ENCODE results near the gene ITGB5.

Gene ITGB5

GRCh38 chr3:124745756-124746155 lies 141.4 kb downstream of the ITGB5 start:
- no peak for FAIRE-seq
- TF ChIP-seq POLR2AphosphoS5 (IDR thresholded peaks at IDR 0.05; ENCODE audit: low read depth, low read length) = no peak
- TF ChIP-seq POLR2A (IDR thresholded peaks at IDR 0.05; ENCODE audit: low read depth, low read length) = 0 out of 2 replicates have a peak, but pooled peaks have one; percentile 29
- DNase-seq (ENCODE audit: insufficient read length, low spot score) = no peak

DNA sequence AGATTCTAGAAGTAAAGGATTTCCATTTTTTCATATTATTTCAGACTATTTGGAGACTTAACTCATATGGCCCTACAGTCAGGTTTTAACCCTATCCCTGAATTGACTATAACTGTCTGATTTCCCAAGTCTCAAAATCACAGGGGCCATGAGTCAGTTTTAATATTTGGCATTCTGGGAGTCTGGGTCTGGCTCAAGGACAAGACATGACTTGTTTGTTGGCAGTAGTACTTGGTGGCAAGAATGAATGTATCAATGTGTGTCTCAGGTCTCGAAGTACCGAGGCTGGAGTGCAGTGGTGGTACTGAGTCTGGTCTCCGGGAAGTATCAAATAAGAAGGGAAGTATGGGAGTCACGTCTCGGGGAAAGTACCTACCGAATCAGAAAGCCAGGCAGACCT lies 146.1 kb downstream of the ITGB5 start:
- FAIRE-seq = no peak
- no peak for TF ChIP-seq SPI1 (IDR thresholded peaks at IDR 0.05; ENCODE audit: low read depth, low read length)
- no peak for TF ChIP-seq POLR2A (IDR thresholded peaks at IDR 0.05; ENCODE audit: low read depth, low read length)
- no peak for TF ChIP-seq TAF1 (IDR thresholded peaks at IDR 0.05; ENCODE audit: low read depth, low read length)
- no peak for TF ChIP-seq POLR2AphosphoS5 (IDR thresholded peaks at IDR 0.05; ENCODE audit: low read depth, low read length)
- TF ChIP-seq PAX5 (IDR thresholded peaks at IDR 0.05; ENCODE audit: insufficient read depth, low read length, severe bottlenecking) = no peak
- TF ChIP-seq POU2F2 (IDR thresholded peaks at IDR 0.05; ENCODE audit: low read depth, low read length) = no peak

GRCh38 chr3:124731760-124732159 lies 155.4 kb downstream of the ITGB5 start:
- TF ChIP-seq POLR2A (IDR thresholded peaks at IDR 0.05; ENCODE audit: low read depth, low read length) = no peak
- no peak for TF ChIP-seq SPI1 (IDR thresholded peaks at IDR 0.05; ENCODE audit: low read depth, low read length)
- no peak for TF ChIP-seq POU2F2 (IDR thresholded peaks at IDR 0.05; ENCODE audit: low read depth, low read length)
- no peak for TF ChIP-seq POLR2AphosphoS5 (IDR thresholded peaks at IDR 0.05; ENCODE audit: low read depth, low read length)
- TF ChIP-seq PAX5 (IDR thresholded peaks at IDR 0.05; ENCODE audit: insufficient read depth, low read length, severe bottlenecking) = no peak
- no peak for TF ChIP-seq TAF1 (IDR thresholded peaks at IDR 0.05; ENCODE audit: low read depth, low read length)
- FAIRE-seq = no peak
- no peak for DNase-seq (ENCODE audit: insufficient read length, low spot score)

More for the DNA sequence above, 146.1 kb downstream of the ITGB5 start:
- no peak for DNase-seq (ENCODE audit: insufficient read length, low spot score)

DNA sequence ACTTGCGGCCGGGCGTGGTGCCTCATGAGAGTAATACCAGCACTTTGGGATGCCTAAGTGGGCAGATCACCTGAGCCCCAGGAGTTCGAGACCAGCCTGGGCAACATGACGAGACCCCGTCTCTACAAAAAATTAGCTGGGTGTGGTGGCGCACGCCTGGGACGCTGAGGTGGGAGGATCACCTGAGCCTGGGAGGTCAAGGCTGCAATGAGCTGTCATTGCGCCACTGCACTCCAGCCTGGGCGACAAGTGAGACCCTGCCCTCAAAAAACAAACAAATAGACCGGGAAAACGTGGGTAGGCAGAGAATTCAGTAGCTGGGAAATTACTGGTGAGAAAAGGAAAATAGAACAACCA lies 156.2 kb downstream of the ITGB5 start:
- TF ChIP-seq SPI1 (IDR thresholded peaks at IDR 0.05; ENCODE audit: low read depth, low read length) (no peak), PAX5 (IDR thresholded peaks at IDR 0.05; ENCODE audit: insufficient read depth, low read length, severe bottlenecking) (no peak), POLR2AphosphoS5 (IDR thresholded peaks at IDR 0.05; ENCODE audit: low read depth, low read length) (no peak), POLR2A (IDR thresholded peaks at IDR 0.05; ENCODE audit: low read depth, low read length) (no peak), POU2F2 (IDR thresholded peaks at IDR 0.05; ENCODE audit: low read depth, low read length) (no peak), TAF1 (IDR thresholded peaks at IDR 0.05; ENCODE audit: low read depth, low read length) (no peak)
- DNase-seq (ENCODE audit: insufficient read length, low spot score) = no peak
- no peak for FAIRE-seq

- DNase-seq (ENCODE audit: insufficient read length, low spot score) (peak; percentile 82), FAIRE-seq (peak; percentile 97)
- TF ChIP-seq POLR2A (IDR thresholded peaks at IDR 0.05; ENCODE audit: low read depth, low read length) (peak; percentile 96), SPI1 (IDR thresholded peaks at IDR 0.05; ENCODE audit: low read depth, low read length) (no peak), TAF1 (IDR thresholded peaks at IDR 0.05; ENCODE audit: low read depth, low read length) (peak; percentile 85), PAX5 (IDR thresholded peaks at IDR 0.05; ENCODE audit: insufficient read depth, low read length, severe bottlenecking) (no peak), POLR2AphosphoS5 (IDR thresholded peaks at IDR 0.05; ENCODE audit: low read depth, low read length) (peak; percentile 95), POU2F2 (IDR thresholded peaks at IDR 0.05; ENCODE audit: low read depth, low read length) (no peak)
Measured at GRCh38 chr3:124730129-124730940, 156.8 kb downstream of the ITGB5 start, which contains the start of gene UMPS. TSS of gene UMPS (plus strand) at chr3:124730452. CDS start at chr3:124730472, 20 bp downstream.

DNA sequence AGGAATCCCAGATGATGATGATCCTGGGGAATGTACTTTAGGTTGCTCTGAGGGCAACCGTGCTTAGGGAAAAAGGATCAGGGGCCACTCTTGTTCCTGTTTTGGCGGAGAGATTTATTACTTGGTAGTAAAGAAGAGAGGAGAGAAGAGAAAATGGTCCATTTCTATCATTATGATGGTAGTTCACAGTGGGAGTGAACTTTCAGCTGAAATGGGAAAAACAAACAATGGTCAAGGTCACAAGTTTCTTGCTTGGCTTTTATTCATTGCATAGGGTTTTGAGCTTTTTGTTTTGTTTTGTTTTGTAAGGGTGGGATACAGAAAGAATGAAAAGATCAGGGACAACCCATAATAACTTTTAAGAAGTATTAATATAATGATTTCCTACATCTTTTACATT lies 164.6 kb downstream of the ITGB5 start:
- no peak for FAIRE-seq
- no peak for TF ChIP-seq POLR2A (IDR thresholded peaks at IDR 0.05; ENCODE audit: low read depth, low read length)
- TF ChIP-seq PAX5 (IDR thresholded peaks at IDR 0.05; ENCODE audit: insufficient read depth, low read length, severe bottlenecking) = no peak
- TF ChIP-seq POU2F2 (IDR thresholded peaks at IDR 0.05; ENCODE audit: low read depth, low read length) = no peak
- no peak for TF ChIP-seq POLR2AphosphoS5 (IDR thresholded peaks at IDR 0.05; ENCODE audit: low read depth, low read length)
- TF ChIP-seq TAF1 (IDR thresholded peaks at IDR 0.05; ENCODE audit: low read depth, low read length) = no peak

DNA sequence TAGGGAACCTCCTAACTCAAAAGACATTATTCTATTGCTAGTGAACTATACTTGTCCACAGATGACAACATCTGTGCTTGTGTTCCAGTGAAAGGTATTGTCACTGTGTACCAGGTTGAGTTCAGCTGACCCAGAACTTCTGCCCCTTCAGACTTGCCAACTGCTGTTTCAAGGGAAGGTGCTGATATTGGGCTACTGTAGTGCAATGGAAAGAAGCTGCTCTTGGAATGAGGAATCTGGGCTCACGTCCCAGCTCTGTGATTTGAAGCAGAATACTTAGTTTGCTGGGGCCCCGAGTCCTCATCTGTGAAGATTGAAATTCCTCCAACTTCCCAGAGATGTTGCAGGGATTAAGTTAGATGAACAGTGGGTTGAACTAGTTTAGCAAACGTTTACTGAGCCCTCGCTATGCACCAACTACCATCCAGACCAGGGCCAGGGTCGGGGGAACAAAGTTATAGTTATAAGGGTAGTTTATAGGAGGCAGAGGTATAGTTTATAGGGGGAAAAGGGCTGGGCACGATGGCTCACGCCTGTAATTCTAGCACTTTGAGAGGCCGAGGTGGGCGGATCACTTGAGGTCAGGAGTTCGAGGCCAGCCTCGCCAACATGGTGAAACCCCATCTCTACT lies 172.8 kb downstream of the ITGB5 start:
- FAIRE-seq = no peak
- no peak for DNase-seq (ENCODE audit: insufficient read length, low spot score)
- no peak for TF ChIP-seq SPI1 (IDR thresholded peaks at IDR 0.05; ENCODE audit: low read depth, low read length)

More for the DNA sequence above, 164.6 kb downstream of the ITGB5 start:
- DNase-seq (ENCODE audit: insufficient read length, low spot score) = no peak
